SHP77 (cell line): ENCODE data around the gene GBA3.

Experiments used
- DNase-seq, 2 experiments: peaks; one replicate each; lab custom pipeline; 2025; lab: John Stamatoyannopoulos, UW

The GBA3 gene

DNA sequence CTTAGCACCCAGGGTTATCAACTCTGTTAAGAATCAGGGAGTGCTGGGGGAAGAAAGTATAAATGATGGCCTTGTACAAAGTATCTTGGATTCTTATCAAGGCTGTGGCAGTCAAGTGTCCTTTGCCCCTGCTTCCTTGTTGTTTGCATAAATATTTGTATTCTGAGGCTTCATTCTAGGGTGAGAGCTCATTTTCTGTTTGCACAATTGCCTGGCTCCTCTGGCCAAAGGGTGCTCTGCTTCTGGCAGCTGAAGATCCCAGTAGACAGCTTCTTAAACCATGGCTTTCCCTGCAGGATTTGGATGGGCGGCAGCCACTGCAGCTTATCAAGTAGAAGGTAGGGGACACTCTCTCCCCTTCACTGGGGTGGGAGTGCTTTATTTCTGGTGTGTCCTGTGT is at the start of gene GBA3:
Gene GBA3 (plus strand): TSS at position 202 of the 400 bp plus-strand sequence.
- DNase-seq, result no peak

- DNase-seq, result no peak
Observed at GRCh38 chr4:22643952-22644351, 48.8 kb upstream of the GBA3 start.

DNA sequence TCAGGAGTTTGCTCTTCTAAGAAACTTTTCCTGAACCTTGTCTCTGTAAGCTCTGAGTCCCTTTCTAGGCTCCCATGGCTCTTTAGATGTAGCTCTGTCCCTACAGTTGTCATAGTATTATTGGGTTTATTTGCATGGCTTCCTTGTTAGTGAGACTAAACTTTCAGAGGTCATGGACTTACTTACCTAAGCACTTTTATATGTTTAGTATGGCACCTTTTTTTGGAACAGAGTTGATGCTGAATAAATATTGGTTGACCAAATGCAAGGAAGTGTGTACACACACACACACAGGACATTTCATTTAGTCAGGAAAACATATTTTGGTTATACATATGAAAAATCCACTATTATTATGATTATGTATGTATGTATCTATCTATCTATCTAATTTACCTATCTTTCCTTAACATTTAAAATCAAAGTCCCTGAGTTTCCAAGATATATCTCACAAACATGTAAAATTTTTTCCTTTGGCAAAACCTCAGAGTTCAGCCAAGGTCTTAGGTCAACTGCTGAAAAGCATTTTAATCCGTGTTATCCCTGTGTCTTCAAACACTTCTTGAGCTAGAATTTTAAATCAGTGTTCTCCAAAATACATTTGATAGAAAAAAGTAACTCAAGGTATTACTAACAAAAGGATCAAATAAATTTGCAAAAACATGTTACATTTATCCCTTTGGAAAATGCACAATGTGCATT is 47.1 kb upstream of the GBA3 start:
- no peak for DNase-seq

GRCh38 chr4:22648996-22649395 is 43.7 kb upstream of the GBA3 start:
- DNase-seq, result no peak

DNA sequence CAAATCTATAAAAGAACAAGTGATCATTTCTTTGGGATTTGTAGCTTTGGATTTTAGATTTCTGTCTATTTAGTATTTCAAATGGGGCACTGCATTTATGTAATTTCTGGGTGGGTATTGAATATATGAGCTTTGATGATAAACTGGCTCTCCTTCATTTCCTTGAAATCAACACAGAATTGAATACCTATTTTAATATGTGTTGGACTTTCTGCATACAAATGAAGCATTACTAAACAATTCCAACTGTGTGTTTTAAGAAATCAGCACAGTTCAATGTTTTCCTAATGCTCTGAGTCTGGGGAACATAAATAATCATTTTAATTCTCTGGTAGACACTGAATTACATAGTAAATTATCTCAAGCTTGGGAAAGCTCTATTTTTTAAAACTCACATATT is 42.0 kb upstream of the GBA3 start:
- DNase-seq, result no peak

DNA sequence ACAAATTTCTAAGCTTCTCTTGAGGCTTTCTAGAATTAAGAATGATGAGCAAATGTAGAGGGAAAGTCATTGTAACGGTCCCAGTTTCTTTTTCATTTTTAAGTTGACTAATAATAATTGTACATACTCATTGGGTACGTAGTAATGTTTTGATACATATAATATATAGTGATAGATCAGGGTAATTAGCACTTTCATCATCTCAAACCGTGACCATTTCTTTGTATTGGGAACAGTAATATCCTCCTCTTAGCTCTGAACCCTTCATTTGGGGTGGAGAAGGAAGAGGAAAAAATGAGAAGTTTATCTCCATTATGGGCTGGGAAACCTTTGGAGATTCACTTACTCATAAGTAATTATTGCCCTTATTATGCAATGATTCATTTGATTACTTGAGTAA is 39.0 kb upstream of the GBA3 start:
- no peak for DNase-seq

DNA sequence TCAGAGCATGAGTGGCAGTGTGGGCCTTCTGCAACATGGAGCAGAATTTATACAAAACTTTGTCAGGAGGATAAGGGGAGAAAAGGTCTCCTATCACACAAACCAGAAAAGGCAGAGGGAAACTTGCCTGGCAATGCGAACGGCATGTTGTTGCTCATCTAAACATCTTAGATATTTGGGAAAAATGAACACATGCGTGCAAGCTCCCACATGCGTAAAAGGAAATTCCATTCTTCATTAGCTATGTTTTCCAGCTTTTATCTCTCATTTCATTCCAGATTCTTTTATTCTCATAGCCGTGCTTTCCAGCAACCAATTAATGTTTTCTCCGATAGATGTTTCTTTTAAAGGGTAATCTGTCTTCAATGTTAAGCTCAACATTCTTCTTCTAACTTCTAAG is 31.3 kb upstream of the GBA3 start:
- no peak for DNase-seq

DNA sequence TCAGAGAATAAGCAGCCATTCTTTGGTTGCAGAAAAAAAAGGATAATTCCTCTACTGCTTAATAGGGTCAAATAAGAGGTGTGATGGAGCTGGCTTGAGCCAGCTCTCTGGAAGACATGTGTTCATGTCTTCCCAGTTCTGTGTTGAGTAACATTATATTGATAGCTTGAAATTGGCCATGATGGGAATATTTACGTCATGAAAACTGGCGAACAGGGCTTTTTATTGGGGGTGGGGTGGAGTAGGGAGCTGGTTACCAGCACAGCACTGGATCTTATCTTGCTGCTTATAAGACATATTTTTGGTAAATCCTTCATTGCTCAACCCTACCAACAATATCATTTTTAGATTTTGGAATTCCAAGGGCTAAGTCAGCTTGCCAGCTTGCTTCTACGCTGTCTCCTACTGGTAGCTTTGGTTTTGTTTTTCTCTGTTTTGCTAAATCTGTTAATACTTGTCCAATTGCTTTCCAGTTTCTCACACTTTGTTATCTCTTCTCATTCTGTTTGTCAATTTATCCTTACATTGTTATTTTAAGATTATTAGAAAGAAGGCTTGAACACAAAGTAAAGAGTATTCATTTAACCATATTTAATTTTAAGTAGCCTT is 25.3 kb upstream of the GBA3 start:
- DNase-seq, result no peak

DNA sequence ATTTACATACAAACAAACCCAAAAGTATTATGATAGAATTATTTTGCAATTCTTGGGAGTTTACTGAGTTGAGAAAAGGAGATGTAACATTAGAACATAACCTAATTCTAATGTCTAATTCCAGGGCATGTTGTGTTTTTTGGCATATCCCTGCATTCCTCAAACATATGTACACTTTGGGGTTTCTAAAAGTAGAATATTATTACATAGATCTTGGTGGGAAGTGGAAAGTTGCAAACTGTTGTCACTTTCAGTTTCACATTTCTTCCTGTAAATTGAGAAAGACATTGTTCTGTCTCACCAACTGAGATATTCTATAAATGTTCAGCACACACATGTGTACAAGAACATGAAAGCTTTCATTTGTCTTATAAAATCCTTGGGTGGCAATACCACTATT is 24.4 kb upstream of the GBA3 start:
- DNase-seq, result no peak

DNA sequence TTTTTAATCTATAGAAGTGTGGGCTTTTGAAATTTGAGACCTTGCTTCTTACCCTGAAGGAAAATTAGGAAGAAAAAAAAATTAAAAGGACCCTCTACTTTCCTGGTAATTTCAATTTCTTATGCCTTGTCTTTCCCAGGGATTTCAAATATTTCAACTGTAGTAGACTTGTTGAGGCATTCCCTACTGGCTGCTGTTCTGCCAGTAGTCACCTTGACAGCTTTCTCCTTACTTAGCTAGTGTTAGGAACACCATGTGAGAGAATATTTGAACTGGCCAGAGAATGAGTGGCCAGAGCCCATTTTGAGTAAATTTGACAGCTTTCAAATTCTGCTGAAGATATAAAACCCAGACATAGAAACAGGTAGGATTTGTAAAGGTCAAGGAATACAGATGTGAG is 24.0 kb upstream of the GBA3 start:
- no peak for DNase-seq

DNA sequence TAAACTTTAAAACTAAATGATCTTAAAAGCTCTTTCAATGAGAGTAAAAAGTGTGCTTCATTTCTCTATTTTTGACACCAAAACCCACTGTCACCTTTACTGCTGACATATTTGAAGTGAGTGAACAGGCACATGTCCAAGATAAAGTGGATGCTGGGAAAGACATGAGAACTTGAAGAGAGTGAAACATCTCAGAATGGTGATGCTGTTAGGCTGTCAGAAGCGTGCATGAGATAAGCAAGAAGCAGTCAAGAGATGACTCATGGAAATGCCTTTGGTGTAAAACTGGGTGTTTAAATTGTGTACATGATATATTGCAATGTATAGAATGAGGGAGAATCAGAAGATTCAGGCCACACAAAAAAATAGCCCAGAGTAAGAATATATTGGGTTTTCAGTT is 21.8 kb upstream of the GBA3 start:
- no peak for DNase-seq

GRCh38 chr4:22672519-22672918 is 20.2 kb upstream of the GBA3 start:
- no peak for DNase-seq

- no peak for DNase-seq
Observed at GRCh38 chr4:22672944-22673343, 19.8 kb upstream of the GBA3 start.

DNA sequence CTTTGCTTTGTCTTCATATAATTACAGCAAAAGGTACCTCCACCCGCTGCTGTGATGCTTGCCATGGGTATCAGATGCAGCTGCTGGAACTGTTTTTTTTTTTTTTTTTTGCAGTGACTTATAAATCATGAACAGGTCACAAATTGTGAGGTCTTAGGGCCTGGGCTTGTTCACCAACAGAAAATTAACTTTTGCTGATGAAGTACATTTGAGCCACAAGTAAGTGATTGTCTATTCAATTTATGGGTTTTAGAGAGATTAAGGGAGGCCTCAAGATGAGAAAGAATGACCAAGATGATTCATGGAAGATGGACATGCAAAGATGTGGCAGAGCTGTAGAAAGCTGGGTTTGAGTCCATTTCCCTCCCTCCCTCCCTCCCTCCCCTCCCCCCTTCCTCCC is 18.0 kb upstream of the GBA3 start:
- DNase-seq, result no peak

DNA sequence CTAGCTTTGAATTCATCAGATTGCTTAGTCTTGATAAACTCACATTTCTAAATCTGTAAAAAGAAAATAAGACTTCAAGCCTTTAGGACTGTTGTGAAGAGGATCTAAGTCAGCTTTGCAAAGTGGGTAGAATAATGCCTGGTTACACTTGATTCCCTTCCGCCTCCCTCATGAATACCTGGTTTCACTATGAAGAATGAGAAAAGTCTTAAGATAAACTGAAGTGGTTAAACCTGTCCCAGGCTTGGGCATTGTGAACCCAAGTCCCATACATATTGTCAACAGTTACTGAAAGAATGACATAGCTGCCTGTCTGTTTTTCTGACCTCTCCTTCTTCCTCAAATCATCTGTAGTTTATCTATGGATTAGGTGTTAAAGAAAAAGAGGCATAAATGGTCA is 16.7 kb upstream of the GBA3 start:
- no peak for DNase-seq

GRCh38 chr4:22677780-22678179 is 15.0 kb upstream of the GBA3 start:
- no peak for DNase-seq

DNA sequence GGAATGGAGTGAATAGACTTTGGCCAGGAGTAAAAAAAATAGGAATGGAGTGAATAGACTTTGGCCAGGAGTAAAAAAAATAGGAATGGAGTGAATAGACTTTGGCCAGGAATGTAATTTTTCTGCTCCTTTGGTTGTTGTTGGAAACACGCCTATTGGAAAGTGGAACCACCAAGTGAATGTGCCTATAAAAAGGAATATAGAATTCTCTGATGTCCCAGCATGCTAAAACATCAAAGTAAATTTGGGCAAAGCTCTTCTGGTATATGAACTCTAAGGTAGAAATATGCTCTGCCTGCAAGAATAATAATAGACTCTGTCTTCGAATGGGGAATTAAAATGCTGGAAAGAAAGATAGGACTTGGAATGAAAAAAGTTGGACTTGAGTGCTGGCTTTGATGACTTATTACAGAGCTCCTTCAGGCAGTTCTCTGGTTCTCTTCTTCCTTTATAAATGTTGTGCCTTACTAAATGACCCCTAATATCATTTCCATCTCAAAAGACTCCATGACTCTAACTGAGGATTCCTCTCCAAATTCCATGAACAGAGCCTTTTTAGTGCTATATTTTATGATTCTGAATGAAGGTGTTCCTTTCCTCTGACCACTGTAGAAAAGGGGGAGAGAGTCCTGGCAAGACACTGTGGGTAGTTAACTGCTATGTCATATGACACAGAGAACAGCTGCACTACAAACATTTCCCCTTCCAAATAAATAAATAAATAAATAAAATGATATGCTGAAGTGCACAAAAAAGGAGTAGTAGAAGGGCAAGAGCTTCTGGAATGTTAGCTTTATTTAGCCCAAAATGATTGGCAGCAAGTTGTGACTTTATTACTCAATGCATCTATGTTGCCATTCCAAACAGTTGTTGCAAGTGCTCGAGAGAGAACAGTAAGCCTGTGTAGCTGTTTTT is 13.5 kb upstream of the GBA3 start:
- DNase-seq, result no peak

DNA sequence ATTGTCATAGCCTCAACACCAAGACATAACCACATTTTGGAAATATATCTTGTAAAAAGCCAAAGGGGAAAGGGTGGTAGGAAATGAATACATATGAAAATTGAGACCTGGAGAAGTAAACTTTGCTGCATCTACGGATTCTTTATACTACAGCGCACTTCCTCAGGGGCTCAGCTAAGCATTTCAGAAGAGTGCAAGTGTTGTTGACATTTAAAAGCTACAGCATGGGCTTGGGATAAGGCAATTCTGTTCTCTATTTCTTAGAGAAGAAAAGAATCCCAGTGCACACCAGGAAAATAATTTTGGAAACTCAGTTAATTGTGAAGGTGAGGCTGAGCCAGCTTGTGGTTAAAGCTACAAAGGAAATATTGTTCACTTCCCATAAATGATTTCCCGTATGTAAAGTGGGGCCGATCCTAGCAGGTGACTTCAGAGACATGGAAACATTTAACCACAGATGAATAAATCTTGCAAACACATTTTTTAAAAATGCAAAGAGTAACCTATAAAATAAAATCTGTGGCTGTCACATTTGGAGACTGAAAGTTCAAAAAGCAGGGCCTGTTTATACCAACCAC is 12.6 kb upstream of the GBA3 start:
- no peak for DNase-seq

- DNase-seq, result no peak
Observed at GRCh38 chr4:22683726-22684125, 9.0 kb upstream of the GBA3 start.

GRCh38 chr4:22686141-22686540 is 6.6 kb upstream of the GBA3 start:
- DNase-seq, result no peak

GRCh38 chr4:22688236-22688635 is 4.5 kb upstream of the GBA3 start:
- DNase-seq, result no peak

- DNase-seq, result no peak
Observed at GRCh38 chr4:22689428-22689827, 3.3 kb upstream of the GBA3 start.

DNA sequence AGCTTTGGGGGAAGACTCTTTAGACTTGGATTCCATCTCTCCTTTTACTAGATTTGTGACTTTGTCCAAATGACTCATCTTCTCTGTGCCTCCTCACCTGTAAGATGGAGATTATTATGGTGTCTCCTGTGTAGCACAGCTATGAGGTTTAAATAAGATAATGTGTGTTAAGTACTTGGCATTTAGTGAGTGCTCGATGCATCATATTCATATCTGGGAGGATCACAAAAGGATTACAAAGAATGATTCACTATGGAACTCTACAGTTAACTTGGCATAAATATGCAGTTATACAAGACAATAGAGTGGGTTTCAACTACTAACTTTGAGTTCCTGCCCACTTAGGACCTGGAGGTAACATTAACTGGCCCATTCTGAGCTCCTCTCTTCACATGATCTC is 2.3 kb downstream of the GBA3 start:
- DNase-seq, result no peak
